GM18526 (cell line): ENCODE measurements around the gene CZIB.

Source experiments
- POLR2A ChIP-seq: IDR thresholded peaks from 3 replicates; pipeline ENCODE4 v1.6.1; 2011; ENCODE audit not compliant: insufficient read length; ENCODE audit errors: extremely low read depth

The CZIB gene

DNA sequence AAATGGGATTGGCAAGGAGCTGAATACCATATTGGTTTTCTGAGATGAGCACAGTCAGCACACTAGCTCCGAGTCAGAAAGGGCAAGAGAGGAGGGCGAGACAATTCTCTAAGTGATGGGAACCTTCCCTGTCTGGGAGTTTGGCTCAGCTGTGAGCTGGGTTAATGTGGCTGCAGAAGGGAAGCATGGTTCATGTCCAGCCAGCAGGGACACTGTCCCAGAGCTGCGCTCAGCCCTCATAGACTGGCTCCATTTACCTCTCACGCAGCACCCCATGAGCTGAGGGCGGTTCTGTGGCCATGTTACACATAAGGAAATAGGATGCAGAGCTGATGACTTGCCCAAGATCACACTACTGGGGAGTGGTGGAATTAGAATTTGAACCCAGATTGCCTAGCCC is 39.5 kb downstream of the CZIB start:
- no peak for TF ChIP-seq POLR2A

DNA sequence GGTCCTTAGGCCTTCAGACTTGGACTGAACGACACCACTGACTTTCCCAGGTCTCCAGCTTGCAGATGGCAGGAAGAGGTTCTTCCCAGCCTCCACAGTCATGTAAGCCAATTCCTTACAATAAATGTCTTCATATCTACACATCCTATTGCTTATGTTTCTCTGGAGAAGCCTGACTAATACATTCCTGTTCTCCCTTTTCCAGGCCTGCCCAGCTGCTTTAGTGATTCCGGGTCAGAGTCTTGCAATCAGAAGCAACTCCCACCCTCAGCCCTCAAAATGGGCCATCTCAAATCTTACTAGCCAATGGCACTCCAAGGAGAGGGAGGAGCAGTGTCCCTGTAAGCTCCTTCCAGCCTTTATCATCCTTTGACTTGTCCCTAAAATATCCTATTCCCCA is 40.2 kb downstream of the CZIB start:
- TF ChIP-seq POLR2A, result no peak

GRCh38 chr1:53176452-53177208 is 43.8 kb downstream of the CZIB start:
- TF ChIP-seq POLR2A, result no peak

- TF ChIP-seq POLR2A, result no peak
Measured at GRCh38 chr1:53174971-53175913, 45.2 kb downstream of the CZIB start.

GRCh38 chr1:53172426-53173128 is 47.9 kb downstream of the CZIB start:
- no peak for TF ChIP-seq POLR2A

GRCh38 chr1:53166912-53167311 is 53.5 kb downstream of the CZIB start:
- TF ChIP-seq POLR2A, result no peak

- no peak for TF ChIP-seq POLR2A
Measured at GRCh38 chr1:53166366-53166765, 54.1 kb downstream of the CZIB start.

DNA sequence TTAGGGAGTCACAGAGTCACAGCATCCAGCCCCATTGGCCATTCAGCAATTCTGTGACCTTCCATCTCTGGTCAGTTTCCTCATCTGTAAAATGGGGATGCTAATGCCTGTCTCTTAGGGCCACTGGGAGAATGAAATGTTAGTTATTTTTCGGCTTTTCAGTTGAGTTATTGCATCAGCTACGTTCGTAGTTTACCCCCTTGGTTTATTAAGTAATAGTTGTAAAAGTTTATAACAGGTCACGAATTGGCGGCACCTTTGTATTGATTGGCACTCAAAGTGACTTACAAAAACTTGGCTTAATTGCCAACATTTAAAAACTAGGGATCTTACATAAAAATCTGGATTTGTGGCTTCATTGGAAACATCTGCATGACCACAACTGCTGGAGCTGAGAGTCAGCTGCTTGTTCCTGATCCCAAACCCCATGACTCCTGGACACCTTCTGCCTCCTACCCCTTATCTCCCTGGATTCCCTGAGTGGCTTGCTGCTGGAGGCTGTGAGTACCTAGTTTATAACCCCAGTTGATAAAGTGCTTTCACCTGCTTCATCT is 54.9 kb downstream of the CZIB start:
- TF ChIP-seq POLR2A, result no peak
